Islet precursor cell (in vitro differentiated cells): ENCODE results near the gene SPINK1.
"Not testable (repeated sequence)": the region's sequence is repeated elsewhere in the genome, so short reads cannot be mapped to it uniquely, and the experiment has no call there.

ENCODE experiments used
- DNase-seq: peaks from one replicate; pipeline ENCODE4 v3.0.0-alpha.2; 2018

Gene SPINK1

GRCh38 chr5:147831465-147831864 is at the start of gene SPINK1:
TSS of gene SPINK1 (minus strand) at chr5:147831671. CDS start at chr5:147831577, 94 bp downstream.
- DNase-seq, result no peak

- DNase-seq, result no peak
These were observed 49.0 kb upstream of the SPINK1 start for GRCh38 chr5:147880487-147880886.

- no peak for DNase-seq
These were observed 48.3 kb upstream of the SPINK1 start for GRCh38 chr5:147879784-147880183.

- no peak for DNase-seq
These were observed 46.7 kb upstream of the SPINK1 start, which contains the start of gene SCGB3A2 for GRCh38 chr5:147878066-147878759. TSS of gene SCGB3A2 (plus strand) at chr5:147878711. CDS start at chr5:147878804, 93 bp downstream.

GRCh38 chr5:147876626-147877025 is 45.2 kb upstream of the SPINK1 start:
- no peak for DNase-seq

- no peak for DNase-seq
These were observed 44.7 kb upstream of the SPINK1 start for GRCh38 chr5:147876141-147876540.

- DNase-seq, result no peak
These were observed 43.5 kb upstream of the SPINK1 start for GRCh38 chr5:147874910-147875367.

- DNase-seq, result peak; percentile 76
These were observed 42.8 kb upstream of the SPINK1 start for GRCh38 chr5:147874118-147874875.

- not testable (repeated sequence) for DNase-seq
These were observed 41.4 kb upstream of the SPINK1 start for GRCh38 chr5:147872744-147873435.

- DNase-seq, result not testable (repeated sequence)
These were observed 40.6 kb upstream of the SPINK1 start for GRCh38 chr5:147871980-147872549.

- DNase-seq, result not testable (repeated sequence)
These were observed 38.4 kb upstream of the SPINK1 start for GRCh38 chr5:147869892-147870291.

- peak; percentile 77 for DNase-seq
These were observed 37.6 kb upstream of the SPINK1 start for GRCh38 chr5:147869112-147869511.

- no peak for DNase-seq
These were observed 32.1 kb upstream of the SPINK1 start for GRCh38 chr5:147863454-147864158.

- no peak for DNase-seq
These were observed 29.2 kb upstream of the SPINK1 start for GRCh38 chr5:147860641-147861025.

GRCh38 chr5:147859962-147860640 is 28.6 kb upstream of the SPINK1 start:
- no peak for DNase-seq

GRCh38 chr5:147858565-147858964 is 27.1 kb upstream of the SPINK1 start:
- no peak for DNase-seq

- DNase-seq, result peak; percentile 73
These were observed 26.0 kb upstream of the SPINK1 start for GRCh38 chr5:147857302-147858129.

GRCh38 chr5:147856801-147857200 is 25.3 kb upstream of the SPINK1 start:
- DNase-seq, result no peak

- no peak for DNase-seq
These were observed 24.3 kb upstream of the SPINK1 start for GRCh38 chr5:147855774-147856069.

- DNase-seq, result no peak
These were observed 23.7 kb upstream of the SPINK1 start for GRCh38 chr5:147854894-147855773.
